Measurements from ENCODE around the gene SHISA7.

- TF ChIP-seq EZH2 (IDR thresholded peaks at IDR 0.05; ENCODE audit: borderline replicate concordance, low read length) (no peak), CTCF (IDR thresholded peaks at IDR 0.05; ENCODE audit: low read length) (peak; percentile 19; the same call in 1 of the 2 replicates)
Measured at GRCh38 chr19:55468054-55468393, 24.9 kb upstream of the SHISA7 start.

Data from OCI-LY1 (cell line).